K562 (cell line): Measurements from ENCODE around the gene HERPUD2. TPM values are rescaled to one million over a fixed set of nuclear protein-coding genes. Genes with fewer than 3 reads are reported as not detected.

Source experiments
- ATAC-seq: fragments of 200-7000 bp; cut with Tn5 transposase; 3 replicates; pipeline ENCODE4 v1.9.1; 2020; ENCODE audit warnings: moderate library complexity
- BruUV-seq: library from RNA; stranded (reverse); fragments of 400-500 nt; replicated peaks from 2 replicates; lab custom pipeline; 2021; lab: Mats Ljungman, UMichigan
- CTCF ChIA-PET: fragments of 300-600 bp; formaldehyde crosslinking; extraction: SDS; loops from one replicate; lab custom pipeline; 2021; ENCODE audit warnings: low intra/inter-chr PET ratio; lab: Yijun Ruan, JAX
- POLR2A ChIA-PET: fragments of 300-600, 350-650 bp; sonication (Branson Sonifier 250); formaldehyde crosslinking; extraction: SDS; loops from one replicate; lab custom pipeline; 2021; ENCODE audit warnings: antibody characterized with exemption, inconsistent platforms; lab: Yijun Ruan, JAX
- DNase-seq, 4 experiments: peaks; one replicate each; pipeline versions ENCODE4 v3.0.0 to v3.0.0-alpha.2; 2011 to 2018; ENCODE audit warnings: low spot score in 3 of 4, mixed read lengths in 3 of 4; ENCODE audit errors: extremely low read depth in 1 of 4
- FAIRE-seq: peaks from 2 replicates; lab custom pipeline; 2011; peaks lifted over from hg19 to GRCh38; lab: Jason Lieb, UNC
- H2AFZ ChIP-seq: 2 replicates; pipeline ENCODE4 v1.6.0; 2011; ENCODE audit warnings: low read depth, low read length, control low read depth, inconsistent platforms
- H3K27ac ChIP-seq: fragments of 200-600 bp; 3 replicates; pipeline ENCODE4 v1.8.0; 2011; ENCODE audit warnings: low read depth, mild to moderate bottlenecking, control low read depth, inconsistent platforms, low read length, moderate library complexity, mixed read lengths; ENCODE audit errors: extremely low read depth
- H3K27me3 ChIP-seq, 2 experiments: fragments of 300-600 bp in 1 of 2; 2 replicates in 1 of 2; 3 replicates in 1 of 2; pipeline versions ENCODE4 v1.6.0 to v1.8.0; 2011; ENCODE audit warnings: inconsistent platforms in 2 of 2, low read length in 2 of 2, mild to moderate bottlenecking in 1 of 2, mixed read lengths in 1 of 2, moderate library complexity in 1 of 2; ENCODE audit not compliant: control insufficient read depth in 2 of 2, insufficient read depth in 2 of 2
- H3K36me3 ChIP-seq: fragments of 300-600 bp; 3 replicates; pipeline ENCODE4 v1.8.0; 2011; ENCODE audit warnings: mild to moderate bottlenecking, low read length, inconsistent platforms; ENCODE audit not compliant: control insufficient read depth, insufficient read depth
- H3K4me1 ChIP-seq, 2 experiments: fragments of 200-600 bp in 1 of 2; replicated peaks in 1 of 2; 2 replicates in 1 of 2; 3 replicates in 1 of 2; pipeline versions ENCODE4 v1.5.1 to v1.8.0; 2011; ENCODE audit warnings: inconsistent platforms in 2 of 2, low read length in 2 of 2, mild to moderate bottlenecking in 1 of 2, mixed read lengths in 1 of 2, moderate library complexity in 1 of 2; ENCODE audit not compliant: control insufficient read depth in 2 of 2, insufficient read depth in 2 of 2
- H3K4me2 ChIP-seq: 2 replicates; pipeline ENCODE4 v1.6.1; 2011; ENCODE audit warnings: low read length, control low read depth, inconsistent platforms, mixed read lengths; ENCODE audit not compliant: insufficient read depth
- H3K4me3 ChIP-seq: fragments of 200-600 bp; sonication (generic), shearing (Covaris generic); 2 replicates; pipeline ENCODE4 v1.5.1; 2016; ENCODE audit warnings: control low read depth, inconsistent platforms
- H3K79me2 ChIP-seq: fragments of 200-600 bp; 3 replicates; pipeline ENCODE4 v1.8.0; 2011; ENCODE audit warnings: low read length, inconsistent platforms; ENCODE audit not compliant: control insufficient read depth, insufficient read depth
- H3K9ac ChIP-seq, 2 experiments: 2 replicates each; pipeline versions ENCODE4 v1.6.0 to v1.6.1; 2011; ENCODE audit warnings: low read depth in 2 of 2, low read length in 2 of 2, control low read depth in 1 of 2, inconsistent platforms in 1 of 2, mild to moderate bottlenecking in 1 of 2, mixed read lengths in 1 of 2; ENCODE audit not compliant: insufficient read depth in 1 of 2
- H3K9me1 ChIP-seq: one replicate; pipeline ENCODE4 v1.6.0; 2011; ENCODE audit warnings: inconsistent platforms, mild to moderate bottlenecking, low read length, moderate library complexity; ENCODE audit not compliant: control insufficient read depth, insufficient read depth
- H3K9me3 ChIP-seq: replicated peaks from 2 replicates; pipeline ENCODE4 v1.5.1; 2011; ENCODE audit warnings: low read depth, low read length, inconsistent platforms; ENCODE audit not compliant: control insufficient read depth, insufficient read depth
- H4K20me1 ChIP-seq: replicated peaks from 2 replicates; pipeline ENCODE4 v1.6.1; 2011; ENCODE audit warnings: low read length, inconsistent platforms, mixed read lengths; ENCODE audit not compliant: control insufficient read depth, insufficient read depth
- CBX2 ChIP-seq: fragments of 200-600 bp; sonication (generic); IDR thresholded peaks from one replicate; pipeline ENCODE4 v1.6.1; 2012; ENCODE audit warnings: mild to moderate bottlenecking, low read length, inconsistent platforms; ENCODE audit not compliant: insufficient read depth, poor library complexity, severe bottlenecking
- CBX3 ChIP-seq, 2 experiments: IDR thresholded peaks; 1 replicate in 1 of 2; 2 replicates in 1 of 2; pipeline ENCODE4 v1.6.1; 2012; ENCODE audit warnings: inconsistent platforms in 2 of 2, low read length in 2 of 2, borderline replicate concordance in 1 of 2, control low read depth in 1 of 2
- CTCF ChIP-seq, 3 experiments: IDR thresholded peaks in 2 of 3; conservative IDR thresholded peaks in 1 of 3; 2 replicates each; pipeline ENCODE4 v1.5.1; 2011 to 2012; ENCODE audit warnings: low read length in 3 of 3, mild to moderate bottlenecking in 3 of 3, control low read depth in 2 of 3, improper control_type of control experiment in 1 of 3, inconsistent platforms in 1 of 3, low read depth in 1 of 3, mixed read lengths in 1 of 3, moderate library complexity in 1 of 3; ENCODE audit not compliant: insufficient read depth in 2 of 3
- DIDO1 ChIP-seq: fragments of 450-650 bp; IDR thresholded peaks from 2 replicates; pipeline ENCODE4 v1.6.1; 2016; ENCODE audit warnings: low read depth, missing biosample characterization, missing genetic modification characterization
- GTF2F1 ChIP-seq: IDR thresholded peaks from 2 replicates; pipeline ENCODE4 v1.6.1; 2011; ENCODE audit warnings: low read depth, low read length, improper control_type of control experiment
- REST ChIP-seq, 2 experiments: fragments of 450-650 bp; formaldehyde crosslinking in 1 of 2; IDR thresholded peaks; 2 replicates each; pipeline versions ENCODE4 v1.4.0 to v1.6.1; 2014 to 2020; ENCODE audit warnings: mild to moderate bottlenecking in 2 of 2, borderline replicate concordance in 1 of 2, low read depth in 1 of 2
- SMAD1 ChIP-seq: fragments of 150-350 bp; IDR thresholded peaks from 2 replicates; pipeline ENCODE4 v1.6.1; 2014; ENCODE audit warnings: low read length, low read depth; ENCODE audit not compliant: partially characterized antibody
- VEZF1 ChIP-seq: fragments of 200-800 bp; sonication (Bioruptor generic); IDR thresholded peaks from 2 replicates; pipeline ENCODE4 v1.6.1; 2017; ENCODE audit warnings: missing genetic modification characterization, missing compliant biosample characterization
- WGBS: fragments of 100-300 bp; shearing (Covaris generic); methylation state at CpG from one replicate; pipeline ENCODE4 v1.1.6; 2016; ENCODE audit warnings: low coverage, mixed read lengths; ENCODE audit not compliant: insufficient coverage; ENCODE audit errors: missing lambda C conversion rate; 5-methylcytosine and 5-hydroxymethylcytosine counted together
- in situ Hi-C: fragments of 300-500 bp; cut with MboI; formaldehyde crosslinking; loops from 4 replicates; pipeline ENCODE4 v1.15.0; 2018; ENCODE audit warnings: inconsistent platforms, mixed read lengths
- intact Hi-C: fragments of 100-400 bp; cut with micrococcal nuclease; formaldehyde crosslinking; loops from 2 replicates; pipeline ENCODE4 v1.14.2; 2022
- polyA plus RNA-seq, 8 experiments: library from polyadenylated mRNA; depleted of rRNA in 4 of 8; stranded (reverse) in 5 of 8; unstranded in 3 of 8; fragments of >200 nt; fragmentation: Nextera tagmentation in 2 of 8; fragmentation: Illumina TruSeq in 1 of 8; extraction: Ambion mirVana in 2 of 8; extraction: Trizol in 1 of 8; gene quantifications; 2 replicates each; pipeline versions ENCODE4 v1.2.1 to v1.2.3, GENCODE V29; 2011 to 2014; ENCODE audit warnings: inconsistent platforms in 1 of 8, missing spikeins in 1 of 8
- total RNA-seq, 7 experiments: library from RNA; depleted of rRNA in 6 of 7; stranded (reverse); fragments of >200 nt in 6 of 7; fragmentation: Illumina TruSeq in 2 of 7; extraction: Trizol in 2 of 7; gene quantifications; 2 replicates each; pipeline versions ENCODE4 v1.2.1 to v1.2.3, GENCODE V29; 2011 to 2021; ENCODE audit warnings: low replicate concordance in 1 of 7
- TF ChIP-seq, protein P1 (sequence below): sonication (generic); formaldehyde crosslinking; IDR thresholded peaks from 2 replicates; pipeline ENCODE4 v1.9.0; 2022; ENCODE audit warnings: mild to moderate bottlenecking, missing genetic modification reagents

HERPUD2 gene
- total and polyA plus RNA-seq, 9 of the 15 experiments (the other 6 are each of a cell fraction or from before 2014, with no cell fraction given) = 4.1 to 28.5 (median 12.3) TPM

- no TSS peak for BruUV-seq
- H4K20me1 ChIP-seq = no peaks in the 10 kb centered on the region
- H3K27me3 ChIP-seq = peaks cover 0 to 2% of the 10 kb centered on the region in 2 experiments; a peak in 1 of 5 replicates
- H3K9me3 ChIP-seq = no peaks in the 10 kb centered on the region
- CTCF ChIA-PET = no interaction called here
- H3K36me3 ChIP-seq = no peaks in the 10 kb centered on the region
- H3K9ac ChIP-seq = no peak overlapping the region
- peaks cover 0 to 10% of the 10 kb centered on the region in 2 experiments; a peak in 3 of 5 replicates for H3K4me1 ChIP-seq
- H3K79me2 ChIP-seq = no peaks in the 10 kb centered on the region
- 6% methylated on average over 10 of the region's 10 CpGs for WGBS
- no peaks in the 10 kb centered on the region for H3K9me1 ChIP-seq
- peak overlapping the region; percentile 78 for H2AFZ ChIP-seq
- POLR2A ChIA-PET = interaction anchor here (0.9 kb wide), 1 partner anchor 11 kb away, joined by 3 read pairs; no protein-coding TSS in a partner anchor
- no peak overlapping the region for H3K27ac ChIP-seq
- peak; percentile 92 for ATAC-seq
- no peak for FAIRE-seq
- in situ Hi-C loops = no loop called here
- H3K4me2 ChIP-seq = peak overlapping the region; percentile 51
- intact Hi-C loops = no loop called here
- DNase-seq = peak in 2 of 4 experiments; percentile 39 to 47
- no peak overlapping the region for H3K4me3 ChIP-seq
- TF ChIP-seq SMAD1 (no peak), DIDO1 (tag) (0 out of 2 replicates have a peak, but pooled peaks have one; percentile 32), VEZF1 (no peak), CBX3 (IDR thresholded peaks at IDR 0.05; ENCODE audit: borderline replicate concordance in 1 of 2, low read length in 2 of 2) (no peak), CTCF (IDR thresholded peaks at IDR 0.05 in 2 of 3, conservative IDR thresholded peaks at IDR 0.05 in 1 of 3; ENCODE audit: insufficient read depth in 2 of 3, low read depth in 1 of 3, low read length in 3 of 3) (peak; percentile 42 to 54 (median 44); a peak in 5 of 6 replicates), GTF2F1 (no peak), CBX2 (no peak), REST (IDR thresholded peaks at IDR 0.05; ENCODE audit: borderline replicate concordance) (no peak), REST (CRISPR knock-in tag; IDR thresholded peaks at IDR 0.05; ENCODE audit: low read depth) (no peak)
- TF ChIP-seq, protein P1, sequence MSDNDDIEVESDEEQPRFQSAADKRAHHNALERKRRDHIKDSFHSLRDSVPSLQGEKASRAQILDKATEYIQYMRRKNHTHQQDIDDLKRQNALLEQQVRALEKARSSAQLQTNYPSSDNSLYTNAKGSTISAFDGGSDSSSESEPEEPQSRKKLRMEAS (CRISPR knock-in tag) = peak; percentile 55; the same call in 1 of the 2 replicates
Measured at GRCh38 chr7:35725280-35725680, 30.3 kb upstream of the HERPUD2 start.
